OCI-LY3 (cell line): Measurements from ENCODE around the gene OAT.

Experiments used
- H2AFZ ChIP-seq: fragments of 200-600, 300-600 bp; shearing (Covaris generic); 2 replicates; pipeline ENCODE4 v1.6.0; 2014; ENCODE audit warnings: antibody characterized with exemption, low read depth, low read length
- H3K27ac ChIP-seq: fragments of 200-600, 300-600 bp; sonication (generic); 2 replicates; pipeline ENCODE4 v1.5.1; 2014; ENCODE audit warnings: mild to moderate bottlenecking, low read length, moderate library complexity, mixed read lengths
- H3K27me3 ChIP-seq: fragments of 200-600, 300-600 bp; sonication (generic); 2 replicates; pipeline ENCODE4 v1.6.1; 2014; ENCODE audit warnings: low read depth, low read length, mixed read lengths
- H3K36me3 ChIP-seq: fragments of 200-600, 300-600 bp; sonication (generic); replicated peaks from 2 replicates; pipeline ENCODE3; 2014; ENCODE audit warnings: low read depth, low read length, mixed read lengths
- H3K4me1 ChIP-seq: fragments of 300-600, 200-600 bp; sonication (generic); 2 replicates; pipeline ENCODE4 v1.6.1; 2014; ENCODE audit warnings: low read length, mixed read lengths
- H3K4me2 ChIP-seq: fragments of 200-600, 300-600 bp; sonication (generic); 2 replicates; pipeline ENCODE4 v1.6.1; 2014; ENCODE audit warnings: low read length, mixed read lengths
- H3K4me3 ChIP-seq: fragments of 300-600, 200-600 bp; sonication (generic); 2 replicates; pipeline ENCODE4 v1.5.1; 2014; ENCODE audit warnings: antibody characterized with exemption, mild to moderate bottlenecking, low read length, moderate library complexity
- H3K79me2 ChIP-seq: fragments of 300-600, 200-600 bp; shearing (Covaris generic); 2 replicates; pipeline ENCODE4 v1.6.1; 2014; ENCODE audit warnings: mild to moderate bottlenecking, low read length, mixed read lengths
- H3K9ac ChIP-seq: fragments of 300-600, 200-600 bp; shearing (Covaris generic); 2 replicates; pipeline ENCODE4 v1.6.0; 2014; ENCODE audit warnings: mild to moderate bottlenecking, low read length, moderate library complexity
- H3K9me3 ChIP-seq: fragments of 200-600, 300-600 bp; shearing (Covaris generic); 2 replicates; pipeline ENCODE4 v1.6.1; 2014; ENCODE audit warnings: low read length, mixed read lengths; ENCODE audit not compliant: insufficient read depth
- H4K20me1 ChIP-seq: fragments of 200-600, 300-600 bp; sonication (generic); 2 replicates; pipeline ENCODE4 v1.6.1; 2016; ENCODE audit warnings: low read length, mixed read lengths; ENCODE audit not compliant: insufficient read depth
- CTCF ChIP-seq: fragments of 200-600, 300-600 bp; sonication (generic); IDR thresholded peaks from 2 replicates; pipeline ENCODE4 v1.5.1; 2014; ENCODE audit warnings: antibody characterized with exemption, low read length, low read depth
- EZH2phosphoT487 ChIP-seq: fragments of 200-600 bp; shearing (Covaris generic); IDR thresholded peaks from 2 replicates; pipeline ENCODE4 v1.6.1; 2018; ENCODE audit warnings: antibody characterized with exemption, mixed run types, low read depth

The OAT gene

GRCh38 chr10:124387078-124387874, 31.4 kb downstream of the OAT start:
- TF ChIP-seq EZH2phosphoT487 (no peak), CTCF (no peak)

DNA sequence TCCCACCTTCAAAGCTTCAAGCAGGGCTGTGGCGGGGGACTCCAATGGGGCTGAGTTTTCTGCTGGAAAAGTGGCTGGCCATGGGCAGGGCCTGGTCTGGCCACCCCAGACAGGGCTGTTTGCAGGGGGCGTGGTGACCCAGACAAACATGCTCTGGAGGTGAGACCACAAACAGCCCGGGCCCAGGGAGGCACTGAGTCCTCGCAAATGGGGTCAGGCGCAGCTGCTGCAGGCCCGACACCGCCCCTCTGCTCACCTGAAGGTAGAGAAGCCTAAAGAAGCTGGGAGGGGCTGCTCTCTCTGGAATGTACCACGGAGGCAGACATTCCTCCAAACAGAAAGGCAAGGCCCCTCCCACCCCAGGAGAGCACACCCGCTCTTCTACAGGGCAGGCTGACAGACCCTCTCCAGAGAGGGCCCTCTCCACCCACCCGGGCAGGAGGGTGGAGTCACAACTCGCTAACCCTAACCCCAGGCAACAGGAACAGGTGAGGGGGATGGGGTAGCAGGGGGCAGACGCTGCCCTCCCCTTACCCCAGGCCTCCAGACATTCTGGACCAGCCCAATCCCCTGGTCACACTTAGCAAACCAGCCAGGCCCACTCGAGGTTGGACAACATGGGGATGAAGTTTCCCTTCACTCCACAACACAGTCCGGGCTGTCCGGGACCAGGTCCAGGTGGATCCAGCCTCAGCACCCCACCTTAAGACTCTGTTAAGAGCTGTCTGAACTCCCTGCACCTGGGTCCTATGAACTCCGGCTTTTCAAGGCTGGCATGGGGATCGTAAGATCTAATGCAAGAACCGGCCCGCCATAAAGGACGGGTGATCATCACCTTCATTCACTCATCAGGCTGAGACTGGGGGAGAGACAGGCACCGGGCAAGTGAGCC, 32.3 kb downstream of the OAT start:
- Histone ChIP-seq H4K20me1 (no peaks in the 10 kb centered on the region), H3K79me2 (no peaks in the 10 kb centered on the region), H3K9me3 (no peaks in the 10 kb centered on the region), H3K36me3 (no peaks in the 10 kb centered on the region), H3K4me3 (no peak overlapping the region), H2AFZ (no peak overlapping the region), H3K4me2 (no peak overlapping the region), H3K9ac (no peak overlapping the region), H3K27ac (no peak overlapping the region), H3K27me3 (no peaks in the 10 kb centered on the region), H3K4me1 (peaks cover 5% of the 10 kb centered on the region)
- TF ChIP-seq EZH2phosphoT487 = no peak
- no peak for TF ChIP-seq CTCF

More at GRCh38 chr10:124387078-124387874, 31.4 kb downstream of the OAT start:
- Histone ChIP-seq H3K36me3 (no peaks in the 10 kb centered on the region), H3K4me3 (no peak overlapping the region), H3K9me3 (no peaks in the 10 kb centered on the region), H3K27me3 (no peaks in the 10 kb centered on the region), H3K4me1 (peaks cover 5% of the 10 kb centered on the region), H3K9ac (no peak overlapping the region), H3K79me2 (no peaks in the 10 kb centered on the region), H2AFZ (no peak overlapping the region), H4K20me1 (no peaks in the 10 kb centered on the region), H3K4me2 (no peak overlapping the region), H3K27ac (no peak overlapping the region)

GRCh38 chr10:124385627-124386185, 33.0 kb downstream of the OAT start:
- H3K4me2 ChIP-seq = no peak overlapping the region
- H4K20me1 ChIP-seq = no peaks in the 10 kb centered on the region
- H3K36me3 ChIP-seq = no peaks in the 10 kb centered on the region
- no peak overlapping the region for H3K9ac ChIP-seq
- no peak overlapping the region for H2AFZ ChIP-seq
- H3K4me3 ChIP-seq = no peak overlapping the region
- no peak for TF ChIP-seq EZH2phosphoT487
- no peak for TF ChIP-seq CTCF
- H3K27me3 ChIP-seq = 0 out of 2 replicates have a peak, but pooled peaks cover 2% of the 10 kb centered on the region
- no peak overlapping the region for H3K27ac ChIP-seq
- H3K9me3 ChIP-seq = no peaks in the 10 kb centered on the region
- no peaks in the 10 kb centered on the region for H3K79me2 ChIP-seq
- H3K4me1 ChIP-seq = peaks cover 5% of the 10 kb centered on the region
